ENCODE measurements around the gene SDCBP2.

- TF ChIP-seq EZH2phosphoT487 (IDR thresholded peaks at IDR 0.05; ENCODE audit: insufficient read depth, low read depth) (no peak), EZH2 (IDR thresholded peaks at IDR 0.05; ENCODE audit: insufficient read depth, poor library complexity, severe bottlenecking) (no peak)
Observed at GRCh38 chr20:1294497-1294896, 34.4 kb downstream of the SDCBP2 start.

Data from GM23248 (cell line).